GM12872 (cell line): ENCODE results near the gene EXOSC9.

Experiments
- TF ChIP-seq, protein P1 (sequence below): IDR thresholded peaks from 3 replicates; pipeline ENCODE4 v1.5.1; 2011; ENCODE audit warnings: low read depth, mild to moderate bottlenecking, low read length, moderate library complexity; ENCODE audit not compliant: insufficient read depth

Gene EXOSC9

GRCh38 chr4:121783210-121783609, 17.9 kb upstream of the EXOSC9 start:
- TF ChIP-seq, protein P1, sequence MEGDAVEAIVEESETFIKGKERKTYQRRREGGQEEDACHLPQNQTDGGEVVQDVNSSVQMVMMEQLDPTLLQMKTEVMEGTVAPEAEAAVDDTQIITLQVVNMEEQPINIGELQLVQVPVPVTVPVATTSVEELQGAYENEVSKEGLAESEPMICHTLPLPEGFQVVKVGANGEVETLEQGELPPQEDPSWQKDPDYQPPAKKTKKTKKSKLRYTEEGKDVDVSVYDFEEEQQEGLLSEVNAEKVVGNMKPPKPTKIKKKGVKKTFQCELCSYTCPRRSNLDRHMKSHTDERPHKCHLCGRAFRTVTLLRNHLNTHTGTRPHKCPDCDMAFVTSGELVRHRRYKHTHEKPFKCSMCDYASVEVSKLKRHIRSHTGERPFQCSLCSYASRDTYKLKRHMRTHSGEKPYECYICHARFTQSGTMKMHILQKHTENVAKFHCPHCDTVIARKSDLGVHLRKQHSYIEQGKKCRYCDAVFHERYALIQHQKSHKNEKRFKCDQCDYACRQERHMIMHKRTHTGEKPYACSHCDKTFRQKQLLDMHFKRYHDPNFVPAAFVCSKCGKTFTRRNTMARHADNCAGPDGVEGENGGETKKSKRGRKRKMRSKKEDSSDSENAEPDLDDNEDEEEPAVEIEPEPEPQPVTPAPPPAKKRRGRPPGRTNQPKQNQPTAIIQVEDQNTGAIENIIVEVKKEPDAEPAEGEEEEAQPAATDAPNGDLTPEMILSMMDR = no peak

DNA sequence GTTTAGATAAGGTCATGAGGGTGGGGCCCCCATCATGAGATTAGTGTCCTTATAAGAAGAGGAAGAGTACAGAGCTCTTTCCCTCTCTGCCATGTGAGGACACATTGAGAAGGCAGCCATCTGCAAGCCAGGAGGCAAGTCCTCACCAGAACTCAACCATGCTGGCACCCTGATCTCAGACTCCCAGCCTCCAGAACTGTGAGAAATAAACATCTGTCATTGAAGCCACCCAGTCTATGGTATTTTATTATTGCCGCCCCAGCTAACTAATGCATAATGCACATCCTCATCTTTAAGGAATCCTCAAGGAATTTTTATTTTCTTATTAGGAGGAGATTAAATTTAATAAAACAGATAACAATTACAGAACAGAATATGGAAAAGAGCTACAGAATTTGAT, 16.7 kb upstream of the EXOSC9 start:
- TF ChIP-seq, protein P1 = no peak

GRCh38 chr4:121784975-121785374, 16.1 kb upstream of the EXOSC9 start:
- TF ChIP-seq, protein P1 = no peak

GRCh38 chr4:121785479-121785878, 15.6 kb upstream of the EXOSC9 start:
- TF ChIP-seq, protein P1 = no peak

DNA sequence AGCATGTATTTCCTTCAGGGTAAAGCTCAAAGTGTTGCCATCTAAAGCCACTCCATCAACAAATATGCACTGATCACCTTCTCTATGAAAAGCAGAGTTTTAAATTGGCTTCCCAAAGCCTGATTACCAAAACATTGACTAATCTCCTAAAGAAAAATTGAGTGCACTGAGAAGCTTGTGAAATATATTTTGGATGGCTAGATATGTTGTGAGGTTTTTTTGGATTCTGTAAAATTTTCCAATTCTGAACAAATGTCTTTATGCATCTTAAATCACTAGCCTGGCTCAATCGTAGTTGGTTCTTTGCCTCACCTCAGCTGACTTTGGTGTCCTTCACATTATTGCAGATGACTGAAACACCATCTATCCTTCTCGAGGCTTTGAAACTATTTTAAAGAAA, 14.9 kb upstream of the EXOSC9 start:
- TF ChIP-seq, protein P1 = no peak

- TF ChIP-seq, protein P1 = no peak
These were observed 12.2 kb upstream of the EXOSC9 start for GRCh38 chr4:121788896-121789295.

DNA sequence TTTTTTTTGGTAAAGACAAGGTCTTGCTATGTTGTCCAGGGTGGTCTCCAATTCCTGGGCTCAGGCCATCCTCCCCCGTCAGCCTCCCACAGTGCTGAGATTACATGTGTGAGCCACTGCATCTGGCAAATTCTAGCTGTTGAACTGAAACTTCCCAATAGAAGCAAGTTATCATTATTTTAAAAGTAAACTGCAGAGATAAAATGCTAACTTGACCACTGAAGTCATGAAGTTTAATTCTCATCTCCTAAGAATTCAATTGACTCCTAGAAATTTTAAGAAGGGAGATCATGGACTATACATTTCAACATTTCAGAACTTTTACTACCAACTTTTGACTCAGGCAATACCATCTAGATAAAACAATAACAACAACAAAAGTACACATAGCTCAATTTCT, 11.7 kb upstream of the EXOSC9 start:
- TF ChIP-seq, protein P1 = no peak
